Measurements from ENCODE around the gene HMOX2. TPM values are rescaled to one million over a fixed set of nuclear protein-coding genes. Genes with fewer than 3 reads are reported as not detected.

HMOX2 gene
- total and polyA plus RNA-seq, 4 donors = 37.6 to 57.8 (median 51.3) TPM

- H3K9me3 ChIP-seq (ENCODE audit: control insufficient read depth in 4 of 4, insufficient read depth in 3 of 4, low read length in 3 of 4) = no peaks in the 10 kb centered on the region
- H3K4me3 ChIP-seq = no peak overlapping the region
- no peak for TF ChIP-seq CTCF (IDR thresholded peaks at IDR 0.05; ENCODE audit: control extremely low read depth, extremely low read depth)
- H3K4me1 ChIP-seq (ENCODE audit: control insufficient read depth in 5 of 5, insufficient read depth in 5 of 5, low read length in 5 of 5) = no peaks in the 10 kb centered on the region
- H3K9ac ChIP-seq (ENCODE audit: insufficient read depth in 1 of 2, low read length in 2 of 2) = no peak overlapping the region
- H3K36me3 ChIP-seq (ENCODE audit: control insufficient read depth in 4 of 4, insufficient read depth in 4 of 4, low read length in 4 of 4) = peaks cover 12 to 39% (median 22%) of the 10 kb centered on the region in 4 donors
- H3K27me3 ChIP-seq (ENCODE audit: control insufficient read depth in 3 of 3, insufficient read depth in 3 of 3, low read length in 2 of 3) = no peaks in the 10 kb centered on the region
- DNase-seq = no peak
- ATAC-seq (ENCODE audit: insufficient read depth, low FRiP score) = no peak
- no peak overlapping the region for H3K27ac ChIP-seq (ENCODE audit: low read depth in 1 of 2, low read length in 1 of 2)
- 83 to 87% methylated on average over 8 of the region's 8 CpGs for WGBS, 2 donors
These were observed 40.7 kb upstream of the HMOX2 start for GRCh38 chr16:4435337-4436067.

DNA sequence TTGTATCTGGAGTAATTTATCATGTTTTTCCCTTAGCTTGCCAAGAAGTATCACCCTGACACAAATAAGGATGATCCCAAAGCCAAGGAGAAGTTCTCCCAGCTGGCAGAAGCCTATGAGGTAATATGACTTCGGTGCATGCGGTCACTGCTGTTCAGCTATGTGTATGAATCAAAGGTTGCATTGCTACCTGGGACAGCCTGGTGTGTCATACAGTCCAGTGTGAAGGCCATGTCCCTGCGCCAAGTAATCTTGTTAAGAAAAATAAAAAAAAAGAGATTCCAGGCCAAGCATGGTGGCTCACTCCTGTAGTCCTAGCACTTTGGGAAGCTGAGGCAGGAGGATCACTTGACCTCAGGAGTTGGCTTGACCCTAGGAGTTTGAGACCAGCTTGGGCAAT is 38.8 kb upstream of the HMOX2 start:
- DNase-seq (no peak), ATAC-seq (ENCODE audit: insufficient read depth, low FRiP score) (no peak)
- no peaks in the 10 kb centered on the region for H3K27me3 ChIP-seq (ENCODE audit: control insufficient read depth in 3 of 3, insufficient read depth in 3 of 3, low read length in 2 of 3)
- WGBS, 2 donors = 96 to 98% methylated on average over 3 of the region's 3 CpGs
- TF ChIP-seq CTCF (IDR thresholded peaks at IDR 0.05; ENCODE audit: control extremely low read depth, extremely low read depth) = no peak
- H3K4me1 ChIP-seq (ENCODE audit: control insufficient read depth in 5 of 5, insufficient read depth in 5 of 5, low read length in 5 of 5) = no peaks in the 10 kb centered on the region
- H3K4me3 ChIP-seq = no peak overlapping the region
- no peak overlapping the region for H3K9ac ChIP-seq (ENCODE audit: insufficient read depth in 1 of 2, low read length in 2 of 2)
- H3K27ac ChIP-seq (ENCODE audit: low read depth in 1 of 2, low read length in 1 of 2) = no peak overlapping the region
- no peaks in the 10 kb centered on the region for H3K9me3 ChIP-seq (ENCODE audit: control insufficient read depth in 4 of 4, insufficient read depth in 3 of 4, low read length in 3 of 4)
- H3K36me3 ChIP-seq (ENCODE audit: control insufficient read depth in 4 of 4, insufficient read depth in 4 of 4, low read length in 4 of 4) = peaks cover 19 to 51% (median 31%) of the 10 kb centered on the region in 4 donors

GRCh38 chr16:4442371-4442770 is 33.8 kb upstream of the HMOX2 start:
- Histone ChIP-seq H3K9me3 (ENCODE audit: control insufficient read depth in 4 of 4, insufficient read depth in 3 of 4, low read length in 3 of 4) (no peaks in the 10 kb centered on the region), H3K27me3 (ENCODE audit: control insufficient read depth in 3 of 3, insufficient read depth in 3 of 3, low read length in 2 of 3) (no peaks in the 10 kb centered on the region), H3K4me3 (no peak overlapping the region), H3K4me1 (ENCODE audit: control insufficient read depth in 5 of 5, insufficient read depth in 5 of 5, low read length in 5 of 5) (no peaks in the 10 kb centered on the region), H3K27ac (ENCODE audit: low read depth in 1 of 2, low read length in 1 of 2) (no peak overlapping the region), H3K36me3 (ENCODE audit: control insufficient read depth in 4 of 4, insufficient read depth in 4 of 4, low read length in 4 of 4) (peaks cover 36 to 60% (median 47%) of the 10 kb centered on the region in 4 donors), H3K9ac (ENCODE audit: insufficient read depth in 1 of 2, low read length in 2 of 2) (no peak overlapping the region)
- ATAC-seq (ENCODE audit: insufficient read depth, low FRiP score) (no peak), DNase-seq (no peak)
- WGBS, 2 donors = 94 to 96% methylated on average over 11 of the region's 11 CpGs
- TF ChIP-seq CTCF (IDR thresholded peaks at IDR 0.05; ENCODE audit: control extremely low read depth, extremely low read depth) = no peak
